Transverse colon (tissue), 4 donors: ENCODE data around the gene PRRG4. TPM values are rescaled to one million over a fixed set of nuclear protein-coding genes. Genes with fewer than 3 reads are reported as not detected.

Experiments
- DNase-seq: peaks from one replicate; pipeline ENCODE4 v3.0.0-alpha.2; 2019
- H3K27ac ChIP-seq, 4 donors: fragments of 200-600 bp; sonication (generic); 2 replicates each; pipeline ENCODE4 v1.5.1; 2016 to 2018; ENCODE audit warnings: inconsistent platforms in 4 of 4
- H3K27me3 ChIP-seq: fragments of 200-600 bp; sonication (generic); 2 replicates; pipeline ENCODE4 v1.5.1; 2017; ENCODE audit warnings: inconsistent platforms
- H3K36me3 ChIP-seq, 4 donors: fragments of 200-600 bp; sonication (generic); 2 replicates each; pipeline ENCODE4 v1.5.1; 2017 to 2019; ENCODE audit warnings: inconsistent platforms in 4 of 4
- H3K4me1 ChIP-seq, 4 donors: fragments of 200-600 bp; sonication (generic); 2 replicates each; pipeline ENCODE4 v1.5.1; 2017 to 2020; ENCODE audit warnings: inconsistent platforms in 4 of 4
- H3K4me3 ChIP-seq, 4 donors: fragments of 200-600 bp; sonication (generic); 1 replicate in 1 of 4; 2 replicates in 3 of 4; pipeline versions ENCODE4 v1.5.1 to v1.6.1; 2017 to 2019; ENCODE audit warnings: inconsistent platforms in 4 of 4
- H3K9me3 ChIP-seq, 2 donors: fragments of 200-600 bp; sonication (generic); 2 replicates each; pipeline ENCODE4 v1.5.1; 2017 to 2019; ENCODE audit warnings: inconsistent platforms in 2 of 2
- EP300 ChIP-seq: sonication (generic); formaldehyde crosslinking; IDR thresholded peaks from one replicate; pipeline ENCODE4 v1.6.1; 2017; ENCODE audit warnings: antibody characterized with exemption, low read depth
- POLR2A ChIP-seq: fragments of 450-650 bp; IDR thresholded peaks from one replicate; pipeline ENCODE4 v1.6.1; 2016; ENCODE audit warnings: antibody characterized with exemption, mild to moderate bottlenecking, moderate library complexity
- POLR2AphosphoS5 ChIP-seq, 3 donors: sonication (generic); formaldehyde crosslinking; IDR thresholded peaks; one replicate each; pipeline ENCODE4 v1.6.1; 2016; ENCODE audit warnings: antibody characterized with exemption in 3 of 3
- WGBS, 2 donors: methylation state at CpG; one replicate each; pipeline ENCODE4 v1.1.5; 2018; ENCODE audit warnings: low coverage in 1 of 2; 5-methylcytosine and 5-hydroxymethylcytosine counted together
- in situ Hi-C, 4 donors: fragments of 200-750 bp; cut with MboI; loops; one replicate each; pipeline versions ENCODE4 v1.15.0 to v1.15.1; 2017; ENCODE audit warnings: low sequenced_read_pairs in 3 of 4, low pct_ligation_motif_present in 1 of 4, low pct_unique_long_range_greater_than_20kb in 1 of 4
- intact Hi-C: fragments of 100-400 bp; cut with DNase I; formaldehyde crosslinking; loops from one replicate; pipeline ENCODE4 v1.15.1; 2023; ENCODE audit warnings: low total_unique reads
- total RNA-seq, 4 donors: library from RNA; depleted of rRNA; stranded (reverse); fragments of >200 nt; gene quantifications; one replicate each; pipeline ENCODE4 v1.1.0, GENCODE V29; 2016
- TF ChIP-seq, protein P1 (sequence below), 5 experiments: fragments of 200-600 bp in 3 of 5; fragments of 450-650 bp in 2 of 5; sonication (generic) in 3 of 5; IDR thresholded peaks; 1 replicate in 2 of 5; 2 replicates in 3 of 5; pipeline ENCODE4 v1.5.1; 2016 to 2017; ENCODE audit warnings: antibody characterized with exemption in 5 of 5, inconsistent platforms in 3 of 5, mild to moderate bottlenecking in 2 of 5, moderate library complexity in 1 of 5

PRRG4 gene
- total RNA-seq, 4 donors from 2014 or later = 4.8 to 24.6 (median 15.9) TPM

DNA sequence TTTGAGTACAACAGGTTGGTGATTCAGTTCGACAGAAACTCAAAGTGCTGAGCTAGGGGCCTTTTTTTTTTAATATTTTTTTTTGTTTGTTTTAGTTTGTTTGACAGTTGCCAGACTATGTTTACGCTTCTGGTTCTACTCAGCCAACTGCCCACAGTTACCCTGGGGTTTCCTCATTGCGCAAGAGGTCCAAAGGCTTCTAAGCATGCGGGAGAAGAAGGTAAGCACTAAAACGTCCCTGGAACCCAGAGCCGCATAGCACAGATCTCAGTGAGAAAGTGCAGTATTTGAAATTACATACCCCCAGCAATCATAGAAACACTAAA, 649 bp downstream of the PRRG4 start:
- no peaks in the 10 kb centered on the region for H3K36me3 ChIP-seq
- no peaks in the 10 kb centered on the region for H3K9me3 ChIP-seq
- WGBS, 2 donors = 10% methylated on average over 4 to 6 of the region's 6 CpGs
- H3K4me1 ChIP-seq = peaks cover 0 to 21% (median 8%) of the 10 kb centered on the region in 4 donors
- TF ChIP-seq POLR2AphosphoS5 (IDR thresholded peaks at IDR 0.05) (peak in 1 of 3 donors; percentile 23), POLR2A (no peak), EP300 (no peak)
- intact Hi-C loops = no loop called here
- DNase-seq = peak; percentile 71
- H3K27ac ChIP-seq = peak overlapping the region; percentile 74 to 93 (median 86)
- H3K4me3 ChIP-seq = peak overlapping the region; percentile 52 to 99 (median 64)
- in situ Hi-C loops = no loop called here
- H3K27me3 ChIP-seq = peaks cover 13% of the 10 kb centered on the region

DNA sequence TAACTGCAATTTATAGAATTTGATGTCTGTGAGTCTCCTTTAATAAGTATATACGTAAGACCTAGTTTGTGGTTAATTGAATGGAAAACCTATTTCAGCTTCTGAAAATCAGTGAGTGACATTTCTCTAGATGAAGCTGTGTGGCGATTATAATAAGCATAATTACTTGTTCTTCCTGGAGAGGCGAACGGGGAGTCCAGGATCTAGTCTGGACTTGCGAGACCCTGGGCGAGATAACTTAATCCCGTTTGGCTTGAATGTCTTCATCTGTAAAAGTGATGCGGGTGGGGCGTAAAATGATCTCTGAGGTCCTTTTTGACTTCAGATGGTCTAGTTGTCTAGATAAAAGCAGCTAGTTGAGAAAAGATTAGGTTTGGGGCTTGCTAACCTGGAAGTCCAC, 1.1 kb downstream of the PRRG4 start:
- 37 to 74% methylated on average over 4 to 9 of the region's 9 CpGs for WGBS, 2 donors
- no peak for DNase-seq
- no peaks in the 10 kb centered on the region for H3K9me3 ChIP-seq
- peak overlapping the region in 2 of 4 donors; percentile 84 to 87 for H3K27ac ChIP-seq
- H3K4me1 ChIP-seq = peaks cover 0 to 21% (median 8%) of the 10 kb centered on the region in 4 donors
- peak overlapping the region in 3 of 4 donors; percentile 63 to 99 (median 65) for H3K4me3 ChIP-seq
- peaks cover 13% of the 10 kb centered on the region for H3K27me3 ChIP-seq
- TF ChIP-seq POLR2A (no peak), POLR2AphosphoS5 (IDR thresholded peaks at IDR 0.05) (no peak), EP300 (no peak)
- TF ChIP-seq, protein P1, sequence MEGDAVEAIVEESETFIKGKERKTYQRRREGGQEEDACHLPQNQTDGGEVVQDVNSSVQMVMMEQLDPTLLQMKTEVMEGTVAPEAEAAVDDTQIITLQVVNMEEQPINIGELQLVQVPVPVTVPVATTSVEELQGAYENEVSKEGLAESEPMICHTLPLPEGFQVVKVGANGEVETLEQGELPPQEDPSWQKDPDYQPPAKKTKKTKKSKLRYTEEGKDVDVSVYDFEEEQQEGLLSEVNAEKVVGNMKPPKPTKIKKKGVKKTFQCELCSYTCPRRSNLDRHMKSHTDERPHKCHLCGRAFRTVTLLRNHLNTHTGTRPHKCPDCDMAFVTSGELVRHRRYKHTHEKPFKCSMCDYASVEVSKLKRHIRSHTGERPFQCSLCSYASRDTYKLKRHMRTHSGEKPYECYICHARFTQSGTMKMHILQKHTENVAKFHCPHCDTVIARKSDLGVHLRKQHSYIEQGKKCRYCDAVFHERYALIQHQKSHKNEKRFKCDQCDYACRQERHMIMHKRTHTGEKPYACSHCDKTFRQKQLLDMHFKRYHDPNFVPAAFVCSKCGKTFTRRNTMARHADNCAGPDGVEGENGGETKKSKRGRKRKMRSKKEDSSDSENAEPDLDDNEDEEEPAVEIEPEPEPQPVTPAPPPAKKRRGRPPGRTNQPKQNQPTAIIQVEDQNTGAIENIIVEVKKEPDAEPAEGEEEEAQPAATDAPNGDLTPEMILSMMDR (IDR thresholded peaks at IDR 0.05) = no peak
- intact Hi-C loops = no loop called here
- in situ Hi-C loops = no loop called here
- no peaks in the 10 kb centered on the region for H3K36me3 ChIP-seq

DNA sequence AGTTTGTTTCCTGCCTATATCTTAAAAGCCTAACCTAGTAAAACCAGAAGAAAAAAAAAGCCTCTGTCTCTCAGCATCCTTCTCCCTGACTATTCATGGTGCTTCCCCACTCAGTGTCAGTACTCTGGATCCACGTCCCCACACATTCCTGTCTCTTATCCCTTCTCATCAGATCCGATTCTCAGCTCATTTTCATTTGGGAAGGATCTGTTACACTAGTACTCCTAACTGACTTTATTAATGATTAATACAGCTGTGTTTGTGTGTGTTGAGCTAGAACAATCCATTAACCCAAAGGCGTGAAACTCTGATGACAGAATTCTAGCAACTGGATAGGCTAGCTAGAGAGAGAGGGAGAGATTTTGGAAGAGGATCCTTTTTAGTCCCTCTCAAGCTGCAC, 1.5 kb downstream of the PRRG4 start:
- Histone ChIP-seq H3K27ac (no peak overlapping the region), H3K27me3 (peaks cover 13% of the 10 kb centered on the region), H3K36me3 (no peaks in the 10 kb centered on the region), H3K9me3 (no peaks in the 10 kb centered on the region), H3K4me1 (peaks cover 0 to 21% (median 8%) of the 10 kb centered on the region in 4 donors), H3K4me3 (no peak overlapping the region)
- DNase-seq = no peak
- TF ChIP-seq, protein P1 (IDR thresholded peaks at IDR 0.05) = no peak
- no peak for TF ChIP-seq POLR2AphosphoS5 (IDR thresholded peaks at IDR 0.05)
- no peak for TF ChIP-seq EP300
- no peak for TF ChIP-seq POLR2A
- in situ Hi-C loops = no loop called here
- 80 to 81% methylated on average over 1 to 3 of the region's 3 CpGs for WGBS, 2 donors
- intact Hi-C loops = no loop called here

DNA sequence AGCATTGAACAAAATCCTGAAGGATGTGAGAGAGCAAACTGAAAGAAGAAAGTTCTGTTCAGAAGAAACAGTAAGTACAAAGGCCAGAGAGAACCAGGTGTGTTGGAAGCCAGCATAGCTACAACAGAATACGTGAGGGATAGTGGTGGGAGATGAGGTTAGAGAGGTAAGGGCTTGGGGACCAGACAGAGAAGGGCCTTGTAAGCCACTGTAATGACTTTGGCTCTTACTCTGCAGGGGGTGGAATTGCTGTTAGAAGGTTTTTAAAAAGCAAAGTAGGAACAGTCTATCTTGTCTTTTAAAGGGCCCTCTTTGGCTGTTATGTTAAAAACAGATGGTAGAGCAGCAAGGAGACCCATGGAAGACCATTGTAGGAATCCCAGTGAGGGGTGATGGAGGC, 4.2 kb downstream of the PRRG4 start:
- H3K36me3 ChIP-seq = no peaks in the 10 kb centered on the region
- intact Hi-C loops = no loop called here
- TF ChIP-seq, protein P1 (IDR thresholded peaks at IDR 0.05) = no peak
- no peak for TF ChIP-seq POLR2A
- TF ChIP-seq POLR2AphosphoS5 (IDR thresholded peaks at IDR 0.05) = no peak
- no peak for TF ChIP-seq EP300
- WGBS, 2 donors = 78 to 92% methylated on average over 1 of the region's 1 CpG
- H3K9me3 ChIP-seq = no peaks in the 10 kb centered on the region
- in situ Hi-C loops = no loop called here
- peaks cover 13% of the 10 kb centered on the region for H3K27me3 ChIP-seq
- no peak for DNase-seq
- H3K4me3 ChIP-seq = no peak overlapping the region
- H3K27ac ChIP-seq = no peak overlapping the region
- H3K4me1 ChIP-seq = peaks cover 0 to 24% (median 13%) of the 10 kb centered on the region in 4 donors

DNA sequence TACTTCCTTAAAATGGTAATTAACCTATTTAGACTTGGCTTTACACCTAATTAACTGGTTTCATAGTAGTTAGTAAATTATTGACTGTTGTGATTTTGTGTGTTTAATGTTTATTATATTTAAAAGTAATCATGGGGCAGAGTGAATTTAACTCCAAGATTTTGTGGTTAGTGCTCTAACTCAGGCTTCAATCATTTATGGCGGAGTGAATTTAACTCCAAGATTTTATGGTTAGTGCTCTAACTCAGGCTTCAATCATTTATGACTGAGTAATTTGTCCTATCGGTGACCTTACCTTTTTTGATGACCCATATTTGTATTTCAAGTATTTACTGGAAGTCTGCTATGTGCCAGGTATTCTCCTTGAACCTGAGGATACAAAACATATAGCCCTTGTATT, 7.2 kb downstream of the PRRG4 start:
- 55 to 72% methylated on average over 2 of the region's 2 CpGs for WGBS, 2 donors
- peaks cover 0 to 3% (median 0%) of the 10 kb centered on the region in 4 donors for H3K36me3 ChIP-seq
- peaks cover 0 to 11% (median 5%) of the 10 kb centered on the region in 4 donors for H3K4me1 ChIP-seq
- H3K4me3 ChIP-seq = no peak overlapping the region
- intact Hi-C loops (no loop called here), in situ Hi-C loops (no loop called here)
- no peaks in the 10 kb centered on the region for H3K9me3 ChIP-seq
- no peaks in the 10 kb centered on the region for H3K27me3 ChIP-seq
- H3K27ac ChIP-seq = no peak overlapping the region
- no peak for TF ChIP-seq EP300
- TF ChIP-seq POLR2A = no peak
- no peak for TF ChIP-seq POLR2AphosphoS5 (IDR thresholded peaks at IDR 0.05)
- TF ChIP-seq, protein P1 (IDR thresholded peaks at IDR 0.05) = no peak
- DNase-seq = no peak
